Endodermal cell (in vitro differentiated cells): ENCODE measurements around the gene TMEM147. TPM values are rescaled to one million over a fixed set of nuclear protein-coding genes. Genes with fewer than 3 reads are reported as not detected.
A peak's percentile ranks its signal among the peaks of the same experiment; 100 is the strongest.

Source experiments
- DNase-seq: peaks from one replicate; pipeline ENCODE4 v3.0.0-alpha.2; 2017
- H3K27ac ChIP-seq: 2 replicates; pipeline ENCODE4 v1.5.1; 2013; ENCODE audit warnings: mild to moderate bottlenecking, low read depth, low read length, moderate library complexity
- H3K27me3 ChIP-seq: 2 replicates; pipeline ENCODE4 v1.6.1; 2013; ENCODE audit warnings: mild to moderate bottlenecking, low read length, moderate library complexity; ENCODE audit not compliant: insufficient read depth, control insufficient read depth, poor library complexity, severe bottlenecking
- H3K36me3 ChIP-seq: 2 replicates; pipeline ENCODE4 v1.7.0; 2013; ENCODE audit warnings: mild to moderate bottlenecking, low read length, moderate library complexity; ENCODE audit not compliant: control insufficient read depth, insufficient read depth
- H3K4me1 ChIP-seq: one replicate; pipeline ENCODE4 v1.7.0; 2013; ENCODE audit warnings: low read length; ENCODE audit not compliant: control insufficient read depth, insufficient read depth
- H3K4me3 ChIP-seq: 2 replicates; pipeline ENCODE4 v1.5.1; 2013; ENCODE audit warnings: mild to moderate bottlenecking, low read length, moderate library complexity
- H3K9ac ChIP-seq: 2 replicates; pipeline ENCODE4 v1.6.1; 2013; ENCODE audit warnings: mild to moderate bottlenecking, low read length, moderate library complexity; ENCODE audit not compliant: poor library complexity, severe bottlenecking; ENCODE audit errors: extremely low read depth
- H3K9me3 ChIP-seq: 2 replicates; pipeline ENCODE4 v1.6.1; 2013; ENCODE audit warnings: mild to moderate bottlenecking, low read length, moderate library complexity; ENCODE audit not compliant: control insufficient read depth
- H3K27ac Mint-ChIP-seq: 2 replicates; pipeline ENCODE4 v1.8.0; 2020; ENCODE audit warnings: mixed read lengths
- H3K27me3 Mint-ChIP-seq: 2 replicates; pipeline ENCODE4 v1.8.0; 2021; ENCODE audit warnings: mild to moderate bottlenecking, mixed read lengths; ENCODE audit not compliant: insufficient read depth
- H3K36me3 Mint-ChIP-seq: 2 replicates; pipeline ENCODE4 v1.8.0; 2020; ENCODE audit warnings: low read depth, mixed read lengths
- H3K4me1 Mint-ChIP-seq: 2 replicates; pipeline ENCODE4 v1.8.0; 2020; ENCODE audit warnings: mixed read lengths
- H3K4me3 Mint-ChIP-seq: 2 replicates; pipeline ENCODE4 v1.8.0; 2020; ENCODE audit warnings: mild to moderate bottlenecking, moderate library complexity, mixed read lengths
- H3K9me3 Mint-ChIP-seq: 2 replicates; pipeline ENCODE4 v1.8.0; 2020; ENCODE audit warnings: mild to moderate bottlenecking, mixed read lengths
- WGBS, 2 experiments: methylation state at CpG; one replicate each; pipeline versions ENCODE4 v1.1.5 to v1.1.7; 2013; ENCODE audit warnings: missing lambda C conversion rate in 2 of 2, mixed read lengths in 1 of 2; ENCODE audit not compliant: insufficient coverage in 1 of 2, insufficient read length in 1 of 2; 5-methylcytosine and 5-hydroxymethylcytosine counted together
- total RNA-seq, 2 donors: library from RNA; stranded (reverse); fragmentation: NEBNext Ultra II Directional in 1 of 2; extraction: Animal tissue kit (Norgen Biotek cat#: 25700) in 1 of 2; gene quantifications; 2 replicates in 1 of 2; 3 replicates in 1 of 2; pipeline ENCODE4 v1.2.1, GENCODE V29; 2021
- TF ChIP-seq, protein P1 (sequence below): fragments of 200-600 bp; sonication (generic); conservative IDR thresholded peaks from 2 replicates; pipeline ENCODE4 v1.5.0; 2021; ENCODE audit warnings: antibody characterized with exemption, mild to moderate bottlenecking

Gene TMEM147
- total RNA-seq, 2 donors from 2014 or later = 109 to 119 TPM

DNA sequence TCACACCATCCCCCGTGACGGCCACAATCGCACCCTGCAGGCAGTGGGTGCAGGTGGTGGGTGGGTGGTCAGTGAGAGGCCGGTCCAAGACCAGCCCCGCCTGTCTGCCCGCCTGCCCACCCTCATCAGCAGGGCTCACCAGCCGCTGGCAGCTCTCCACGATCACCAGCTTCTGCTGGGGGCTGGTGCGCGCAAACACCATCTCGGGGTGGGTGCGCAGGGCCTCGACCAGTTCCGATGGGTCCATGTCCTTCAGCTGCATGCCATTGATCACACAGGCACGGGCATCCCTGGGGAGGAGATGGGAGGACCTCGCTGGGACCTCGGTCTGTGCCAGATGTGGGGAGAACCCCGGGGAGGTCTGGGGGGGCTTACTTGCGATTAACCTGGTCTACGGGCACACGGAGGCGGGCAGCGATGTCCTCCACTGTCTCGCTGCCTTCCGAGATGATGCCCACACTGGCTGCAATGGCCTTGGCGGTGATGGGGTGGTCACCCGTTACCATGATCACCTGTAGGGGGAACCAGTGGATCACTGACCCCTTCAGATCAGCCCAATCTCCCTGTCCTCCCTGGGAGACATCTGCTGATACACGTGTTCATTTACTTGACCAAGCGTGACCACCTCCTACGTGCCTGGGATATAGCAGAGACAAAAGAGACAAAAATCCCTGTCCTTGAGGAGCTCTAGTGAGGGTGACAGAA, 10.0 kb downstream of the TMEM147 start:
- no peak overlapping the region for H3K4me3 Mint-ChIP-seq
- peaks cover 9% of the 10 kb centered on the region for H3K36me3 Mint-ChIP-seq
- no peaks in the 10 kb centered on the region for H3K9me3 Mint-ChIP-seq
- no peaks in the 10 kb centered on the region for H3K4me1 Mint-ChIP-seq
- no peaks in the 10 kb centered on the region for H3K4me1 ChIP-seq
- no peak overlapping the region for H3K27ac ChIP-seq
- peaks cover 37% of the 10 kb centered on the region for H3K27me3 ChIP-seq
- no peak overlapping the region for H3K9ac ChIP-seq
- DNase-seq = peak; percentile 89
- TF ChIP-seq, protein P1, sequence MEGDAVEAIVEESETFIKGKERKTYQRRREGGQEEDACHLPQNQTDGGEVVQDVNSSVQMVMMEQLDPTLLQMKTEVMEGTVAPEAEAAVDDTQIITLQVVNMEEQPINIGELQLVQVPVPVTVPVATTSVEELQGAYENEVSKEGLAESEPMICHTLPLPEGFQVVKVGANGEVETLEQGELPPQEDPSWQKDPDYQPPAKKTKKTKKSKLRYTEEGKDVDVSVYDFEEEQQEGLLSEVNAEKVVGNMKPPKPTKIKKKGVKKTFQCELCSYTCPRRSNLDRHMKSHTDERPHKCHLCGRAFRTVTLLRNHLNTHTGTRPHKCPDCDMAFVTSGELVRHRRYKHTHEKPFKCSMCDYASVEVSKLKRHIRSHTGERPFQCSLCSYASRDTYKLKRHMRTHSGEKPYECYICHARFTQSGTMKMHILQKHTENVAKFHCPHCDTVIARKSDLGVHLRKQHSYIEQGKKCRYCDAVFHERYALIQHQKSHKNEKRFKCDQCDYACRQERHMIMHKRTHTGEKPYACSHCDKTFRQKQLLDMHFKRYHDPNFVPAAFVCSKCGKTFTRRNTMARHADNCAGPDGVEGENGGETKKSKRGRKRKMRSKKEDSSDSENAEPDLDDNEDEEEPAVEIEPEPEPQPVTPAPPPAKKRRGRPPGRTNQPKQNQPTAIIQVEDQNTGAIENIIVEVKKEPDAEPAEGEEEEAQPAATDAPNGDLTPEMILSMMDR = peak; percentile 83
- H3K27me3 Mint-ChIP-seq = peaks cover 63% of the 10 kb centered on the region
- no peak overlapping the region for H3K4me3 ChIP-seq
- no peaks in the 10 kb centered on the region for H3K9me3 ChIP-seq
- no peaks in the 10 kb centered on the region for H3K36me3 ChIP-seq
- no peak overlapping the region for H3K27ac Mint-ChIP-seq
- 78 to 79% methylated on average over 25 to 30 of the region's 30 CpGs for WGBS, 2 experiments

DNA sequence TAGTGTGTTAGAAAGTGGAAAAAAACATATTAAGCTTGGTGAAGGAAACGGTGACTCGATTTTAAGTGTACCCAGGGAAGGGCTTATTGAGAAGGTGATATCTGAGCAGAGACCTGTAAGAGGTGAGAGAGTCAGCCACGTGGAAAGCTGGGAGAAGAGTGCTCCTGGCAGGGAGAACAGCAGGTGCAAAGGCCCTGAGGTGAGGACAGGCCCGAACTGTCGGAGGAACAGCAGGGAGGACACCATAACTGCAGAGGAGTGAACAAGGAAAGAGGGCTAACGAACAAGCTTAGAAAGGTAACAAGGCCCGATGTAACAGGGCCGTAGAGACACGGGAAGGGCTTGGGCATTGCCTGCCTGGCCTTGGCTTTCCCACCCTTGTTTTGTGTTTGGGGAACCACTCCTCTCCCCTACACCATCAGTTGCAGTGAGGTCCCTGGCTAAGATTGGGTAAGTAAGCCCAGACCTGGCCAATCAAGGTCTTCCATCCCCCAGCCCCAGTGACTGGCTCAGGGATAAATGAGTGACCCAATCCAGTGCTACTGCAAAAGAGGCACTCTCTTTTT, 10.7 kb downstream of the TMEM147 start:
- 88 to 90% methylated on average over 9 of the region's 9 CpGs for whole genome bisulfite sequencing, 2 experiments
- no peak overlapping the region for H3K27ac Mint-ChIP-seq
- peaks cover 69% of the 10 kb centered on the region for H3K27me3 Mint-ChIP-seq

DNA sequence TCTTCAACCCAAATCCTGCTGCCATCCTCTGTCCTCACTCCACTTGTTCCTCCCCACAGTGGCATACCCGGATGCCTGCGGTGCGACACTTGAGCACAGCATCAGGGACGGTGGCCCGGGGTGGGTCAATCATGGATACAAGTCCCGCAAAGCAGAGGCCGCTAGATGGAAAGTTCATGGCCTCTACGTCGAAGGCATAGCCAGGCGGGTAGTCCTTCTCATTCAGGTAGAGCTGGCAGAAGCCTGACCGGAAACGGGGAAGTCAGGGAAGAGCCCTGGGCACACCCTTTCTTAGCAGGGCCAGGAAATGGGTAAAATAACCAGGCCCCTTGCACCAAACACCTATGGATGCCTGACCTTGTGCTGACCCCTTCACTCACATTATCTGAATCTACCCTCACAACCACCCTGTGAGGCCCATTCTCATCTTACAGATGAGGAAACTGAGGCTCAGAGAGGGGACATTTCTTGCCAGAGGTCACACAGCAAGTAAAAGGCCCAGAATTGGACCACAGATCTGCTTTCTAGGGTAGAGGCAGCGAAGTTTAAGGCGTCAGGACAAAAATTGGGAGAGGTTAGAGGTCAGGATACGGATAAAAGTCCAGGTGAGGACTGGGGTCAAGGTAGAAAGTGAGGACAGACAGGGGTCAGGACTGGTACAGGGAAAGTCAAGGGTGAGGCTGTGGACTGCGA, 11.6 kb downstream of the TMEM147 start:
- WGBS, 2 experiments = 85 to 94% methylated on average over 15 to 16 of the region's 16 CpGs
- no peak for DNase-seq
- H3K27me3 ChIP-seq = peaks cover 37% of the 10 kb centered on the region
- Mint-ChIP-seq H3K4me1 (no peaks in the 10 kb centered on the region), H3K27me3 (peaks cover 76% of the 10 kb centered on the region), H3K27ac (no peak overlapping the region), H3K4me3 (peak overlapping the region; percentile 65), H3K9me3 (no peaks in the 10 kb centered on the region), H3K36me3 (no peaks in the 10 kb centered on the region)
- H3K9ac ChIP-seq = no peak overlapping the region
- TF ChIP-seq, protein P1 = no peak
- no peak overlapping the region for H3K4me3 ChIP-seq
- H3K4me1 ChIP-seq = no peaks in the 10 kb centered on the region
- H3K9me3 ChIP-seq = no peaks in the 10 kb centered on the region
- no peaks in the 10 kb centered on the region for H3K36me3 ChIP-seq
- no peak overlapping the region for H3K27ac ChIP-seq

More for the DNA sequence above, 10.7 kb downstream of the TMEM147 start:
- Mint-ChIP-seq H3K36me3 (peaks cover 2% of the 10 kb centered on the region), H3K4me3 (no peak overlapping the region), H3K4me1 (no peaks in the 10 kb centered on the region), H3K9me3 (no peaks in the 10 kb centered on the region)
- no peak for DNase-seq
- H3K36me3 ChIP-seq = no peaks in the 10 kb centered on the region
- H3K9me3 ChIP-seq = no peaks in the 10 kb centered on the region
- no peaks in the 10 kb centered on the region for H3K4me1 ChIP-seq
- H3K4me3 ChIP-seq = no peak overlapping the region
- TF ChIP-seq, protein P1 = no peak
- H3K27ac ChIP-seq = no peak overlapping the region
- H3K9ac ChIP-seq = no peak overlapping the region
- H3K27me3 ChIP-seq = peaks cover 37% of the 10 kb centered on the region
